Karpas-422 (cell line): Measurements from ENCODE around the gene MBP. TPM values are rescaled to one million over a fixed set of nuclear protein-coding genes. Genes with fewer than 3 reads are reported as not detected.

Experiments
- DNase-seq: peaks from one replicate; pipeline ENCODE4 v3.0.0-alpha.2; 2015
- H2AFZ ChIP-seq: fragments of 200-600 bp; sonication (generic); 2 replicates; pipeline ENCODE4 v1.6.1; 2014; ENCODE audit warnings: antibody characterized with exemption, low read length, mixed read lengths
- H3K27ac ChIP-seq: fragments of 200-600 bp; sonication (generic); 2 replicates; pipeline ENCODE4 v1.5.1; 2014; ENCODE audit warnings: mild to moderate bottlenecking, low read length, moderate library complexity
- H3K27me3 ChIP-seq: fragments of 200-600 bp; sonication (generic); 2 replicates; pipeline ENCODE4 v1.6.1; 2014; ENCODE audit warnings: low read length, mixed read lengths
- H3K36me3 ChIP-seq: fragments of 200-600 bp; sonication (generic); 2 replicates; pipeline ENCODE4 v1.6.1; 2014; ENCODE audit warnings: low read length, mixed read lengths; ENCODE audit not compliant: insufficient read depth
- H3K4me1 ChIP-seq: fragments of 200-600 bp; sonication (generic); 2 replicates; pipeline ENCODE4 v1.6.1; 2014; ENCODE audit warnings: mild to moderate bottlenecking, low read length, mixed read lengths
- H3K4me2 ChIP-seq: fragments of 200-600 bp; sonication (generic); 2 replicates; pipeline ENCODE4 v1.6.1; 2014; ENCODE audit warnings: low read length, low read depth, mild to moderate bottlenecking; ENCODE audit not compliant: poor library complexity, severe bottlenecking
- H3K4me3 ChIP-seq: fragments of 200-600 bp; sonication (generic); 2 replicates; pipeline ENCODE4 v1.5.1; 2014; ENCODE audit warnings: mild to moderate bottlenecking, antibody characterized with exemption, low read length, mixed read lengths
- H3K79me2 ChIP-seq: fragments of 200-600 bp; sonication (generic); 2 replicates; pipeline ENCODE4 v1.6.1; 2014; ENCODE audit warnings: mild to moderate bottlenecking, low read length, mixed read lengths
- H3K9ac ChIP-seq: fragments of 200-600 bp; sonication (generic); 2 replicates; pipeline ENCODE4 v1.6.0; 2014; ENCODE audit warnings: low read length
- H3K9me2 ChIP-seq: fragments of 200-600 bp; sonication (generic), shearing (Covaris generic); replicated peaks from 2 replicates; pipeline ENCODE4 v1.6.0; 2014; ENCODE audit warnings: mild to moderate bottlenecking, low read length, moderate library complexity; ENCODE audit not compliant: insufficient read depth
- H3K9me3 ChIP-seq: fragments of 300-700, 200-600 bp; sonication (generic); 2 replicates; pipeline ENCODE4 v1.6.1; 2014; ENCODE audit warnings: low read length, mixed read lengths
- H4K20me1 ChIP-seq: fragments of 200-600 bp; sonication (generic); 2 replicates; pipeline ENCODE4 v1.6.1; 2014; ENCODE audit warnings: mild to moderate bottlenecking, antibody characterized with exemption, low read length, low read depth; ENCODE audit not compliant: insufficient read depth
- total RNA-seq: library from RNA; depleted of rRNA; stranded (reverse); fragments of >200 nt; shearing (Covaris generic); gene quantifications from 2 replicates; pipeline ENCODE4 v1.2.3, GENCODE V29; 2014; ENCODE audit warnings: low replicate concordance

MBP gene
- total RNA-seq, 1 experiment from 2014 or later: 67.8 TPM

DNA sequence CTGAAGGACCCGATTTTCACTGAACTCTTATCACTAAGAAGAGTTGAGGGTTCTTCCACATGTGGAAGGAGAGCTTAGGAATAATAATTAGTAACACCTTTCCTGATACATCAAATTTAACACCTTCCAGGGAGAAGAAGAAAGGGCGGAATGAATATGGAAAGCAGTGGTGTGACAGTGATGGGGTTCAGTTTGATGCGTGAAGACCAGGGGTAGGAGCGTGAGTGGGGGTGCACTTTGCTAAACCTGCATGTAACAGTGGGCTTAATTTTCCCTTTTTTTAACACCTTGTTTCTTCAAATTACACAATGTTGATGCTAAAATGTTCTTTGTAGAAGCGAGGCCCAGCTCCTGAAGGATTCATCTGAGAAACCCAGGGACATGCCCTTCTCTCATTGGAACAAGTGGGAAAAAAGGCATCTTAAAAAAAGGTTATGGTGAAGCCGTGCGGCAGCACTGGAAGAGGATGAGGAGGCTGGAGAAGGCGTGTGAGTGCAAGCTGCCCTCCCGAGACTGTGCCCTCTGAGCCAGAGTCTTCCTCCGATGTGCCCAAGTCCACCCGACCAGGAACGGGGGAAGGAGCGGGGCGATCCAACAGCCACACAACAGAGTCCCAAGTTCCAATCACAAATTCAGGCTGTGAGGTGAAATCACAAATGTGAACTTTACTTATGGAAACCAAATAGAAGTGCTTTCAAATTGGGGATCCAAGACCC, 80.8 kb downstream of the MBP start:
- Histone ChIP-seq H3K4me1 (peaks cover 89% of the 10 kb centered on the region), H3K9me3 (no peaks in the 10 kb centered on the region), H3K4me2 (peak overlapping the region; percentile 85), H3K9me2 (no peaks in the 10 kb centered on the region), H3K9ac (peak overlapping the region; percentile 71), H3K27me3 (no peaks in the 10 kb centered on the region), H2AFZ (no peak overlapping the region), H4K20me1 (no peaks in the 10 kb centered on the region), H3K4me3 (peak overlapping the region; percentile 7; the same call in 1 of the 2 replicates), H3K27ac (peak overlapping the region; percentile 97), H3K36me3 (peaks cover 14% of the 10 kb centered on the region), H3K79me2 (peaks cover 12% of the 10 kb centered on the region)
- peak; percentile 62 for DNase-seq

DNA sequence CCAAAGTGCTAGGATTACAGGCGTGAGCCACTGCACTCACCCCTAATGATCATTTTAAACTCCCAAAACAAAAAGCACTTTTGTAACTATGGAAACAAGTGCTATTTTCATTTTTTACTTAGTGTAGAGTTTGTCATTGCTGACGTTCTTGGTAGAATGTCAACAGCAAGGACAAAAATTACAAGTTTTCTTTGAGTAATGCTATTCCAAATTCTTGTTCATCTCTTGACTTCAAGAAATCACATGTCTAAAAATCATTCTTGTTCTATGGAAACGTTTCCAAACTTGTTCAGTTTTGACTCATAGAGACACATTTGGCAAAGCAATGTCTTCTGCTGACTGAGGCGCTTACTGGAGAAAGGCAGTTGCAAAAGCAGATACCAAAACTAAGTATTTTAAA, 82.6 kb downstream of the MBP start:
- Histone ChIP-seq H3K36me3 (peaks cover 15% of the 10 kb centered on the region), H2AFZ (no peak overlapping the region), H3K4me3 (no peak overlapping the region), H3K9ac (no peak overlapping the region), H3K27ac (peak overlapping the region; percentile 97), H3K4me1 (peaks cover 89% of the 10 kb centered on the region), H3K9me3 (no peaks in the 10 kb centered on the region), H3K4me2 (no peak overlapping the region), H3K27me3 (no peaks in the 10 kb centered on the region), H4K20me1 (no peaks in the 10 kb centered on the region), H3K79me2 (peaks cover 9% of the 10 kb centered on the region), H3K9me2 (no peaks in the 10 kb centered on the region)
- DNase-seq: peak; percentile 63

DNA sequence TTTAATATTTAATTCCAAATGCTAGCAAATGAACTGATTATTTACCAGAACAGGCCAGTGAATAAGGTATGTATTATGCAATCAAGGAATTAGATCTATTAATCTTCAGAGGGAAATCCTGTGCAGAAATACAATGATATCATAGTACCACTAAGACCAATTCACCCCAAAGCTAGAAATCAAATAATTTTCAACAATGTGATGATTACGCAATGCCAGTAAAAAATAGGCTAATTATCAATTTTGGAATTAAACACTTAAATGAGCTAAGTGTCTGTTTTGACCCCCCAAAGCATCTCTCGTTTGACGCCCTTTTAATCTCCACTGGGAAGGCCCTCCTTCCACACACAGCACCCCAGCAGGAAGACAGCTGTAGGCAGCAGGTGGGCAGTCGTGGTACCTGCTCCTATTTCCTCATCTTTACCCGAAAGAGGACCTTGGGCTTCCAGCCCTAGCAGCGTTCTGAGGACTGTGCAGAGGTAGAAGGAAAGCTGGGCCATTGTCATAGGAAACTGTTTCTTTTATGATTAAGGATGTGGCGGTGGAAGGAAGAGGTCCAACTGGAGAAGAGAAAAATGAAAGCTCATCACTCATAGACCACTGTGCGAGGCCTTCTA, 84.7 kb downstream of the MBP start:
- Histone ChIP-seq H4K20me1 (no peaks in the 10 kb centered on the region), H3K4me2 (peak overlapping the region; percentile 2), H3K79me2 (peaks cover 24% of the 10 kb centered on the region), H3K27me3 (no peaks in the 10 kb centered on the region), H3K27ac (peak overlapping the region; percentile 99), H3K9me3 (no peaks in the 10 kb centered on the region; the same call in 1 of the 2 replicates), H3K9ac (no peak overlapping the region), H3K4me1 (peaks cover 89% of the 10 kb centered on the region), H2AFZ (no peak overlapping the region), H3K36me3 (peaks cover 32% of the 10 kb centered on the region), H3K9me2 (no peaks in the 10 kb centered on the region), H3K4me3 (no peak overlapping the region)
- peak; percentile 62 for DNase-seq

DNA sequence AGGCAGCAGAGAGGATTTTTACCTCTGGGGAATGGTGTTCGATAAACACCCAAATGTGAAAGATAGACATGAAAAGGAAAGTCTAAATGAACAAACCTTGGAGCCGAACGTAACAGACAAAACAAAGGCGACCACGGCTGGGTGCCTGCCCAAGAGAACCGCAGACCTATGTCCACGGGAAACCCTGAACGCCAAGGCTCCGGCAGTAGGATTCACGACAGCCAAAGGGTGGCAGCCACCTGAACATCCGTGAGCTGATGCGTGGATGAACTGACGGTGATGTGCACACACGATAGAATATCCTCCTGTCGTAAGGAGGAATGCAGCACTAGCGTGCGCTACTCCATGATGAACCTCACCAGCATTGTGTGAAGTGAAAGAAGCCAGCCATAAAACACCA, 85.6 kb downstream of the MBP start:
- Histone ChIP-seq H3K4me1 (peaks cover 85% of the 10 kb centered on the region), H3K4me3 (no peak overlapping the region), H3K36me3 (peaks cover 41% of the 10 kb centered on the region), H3K27ac (peak overlapping the region; percentile 99), H3K9me2 (no peaks in the 10 kb centered on the region), H3K4me2 (peak overlapping the region; percentile 74), H3K79me2 (peaks cover 27% of the 10 kb centered on the region), H3K9me3 (peaks cover 9% of the 10 kb centered on the region; the same call in 1 of the 2 replicates), H2AFZ (no peak overlapping the region), H4K20me1 (no peaks in the 10 kb centered on the region), H3K27me3 (no peaks in the 10 kb centered on the region), H3K9ac (peak overlapping the region; percentile 67; the same call in 1 of the 2 replicates)
- DNase-seq: no peak

DNA sequence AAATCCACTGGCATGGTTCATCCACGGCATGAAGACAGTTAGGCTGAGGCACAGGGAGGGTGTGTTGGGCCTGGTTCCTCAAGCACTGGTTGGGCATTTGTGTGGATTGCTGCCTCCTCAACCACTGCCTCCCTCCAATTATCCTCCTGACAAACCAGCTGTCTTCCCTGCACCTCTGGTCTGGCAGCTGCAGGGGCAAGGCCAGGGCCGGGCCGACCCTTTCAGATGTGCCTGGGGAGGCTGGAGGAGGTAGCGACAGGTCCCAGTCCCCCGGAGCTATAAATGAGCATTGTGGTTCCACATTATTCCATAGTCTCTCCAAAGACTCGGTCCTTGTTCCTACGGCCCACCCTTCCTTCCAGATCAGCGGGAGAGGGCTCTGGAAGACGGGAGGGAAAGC, 86.2 kb downstream of the MBP start:
- H3K36me3 ChIP-seq: peaks cover 43% of the 10 kb centered on the region
- H3K4me2 ChIP-seq: peak overlapping the region; percentile 74
- peak overlapping the region; percentile 50; the same call in 1 of the 2 replicates for H3K4me3 ChIP-seq
- H3K27ac ChIP-seq: peak overlapping the region; percentile 99
- H3K9me3 ChIP-seq: peaks cover 11% of the 10 kb centered on the region; the same call in 1 of the 2 replicates
- no peaks in the 10 kb centered on the region for H4K20me1 ChIP-seq
- H3K27me3 ChIP-seq: no peaks in the 10 kb centered on the region
- peak overlapping the region; percentile 67; the same call in 1 of the 2 replicates for H3K9ac ChIP-seq
- H3K9me2 ChIP-seq: no peaks in the 10 kb centered on the region
- peaks cover 79% of the 10 kb centered on the region for H3K4me1 ChIP-seq
- peaks cover 26% of the 10 kb centered on the region for H3K79me2 ChIP-seq
- no peak overlapping the region for H2AFZ ChIP-seq
- peak; percentile 56 for DNase-seq

DNA sequence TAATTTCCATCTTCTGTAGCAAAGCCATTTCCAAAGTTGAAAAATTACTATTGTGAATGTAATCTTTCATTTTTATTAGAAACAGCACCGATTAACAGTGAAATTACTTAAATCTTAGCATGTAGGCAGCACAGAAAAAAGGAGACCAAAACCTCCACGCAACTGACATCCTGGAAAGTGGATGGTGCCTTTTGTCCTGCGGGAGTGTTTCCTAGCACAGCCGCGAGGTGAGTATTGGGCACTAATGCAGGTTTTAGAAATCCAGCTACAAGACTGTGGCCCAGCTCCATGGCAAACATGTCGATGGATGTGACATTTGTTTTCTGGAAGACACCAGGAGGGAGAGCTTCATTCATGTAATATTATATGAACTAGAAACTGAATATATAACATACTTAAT, 86.9 kb downstream of the MBP start:
- peaks cover 11% of the 10 kb centered on the region; the same call in 1 of the 2 replicates for H3K9me3 ChIP-seq
- DNase-seq: peak; percentile 79
- no peaks in the 10 kb centered on the region for H3K9me2 ChIP-seq
- peaks cover 26% of the 10 kb centered on the region for H3K79me2 ChIP-seq
- H3K9ac ChIP-seq: peak overlapping the region; percentile 67
- peak overlapping the region; percentile 99 for H3K27ac ChIP-seq
- H4K20me1 ChIP-seq: no peaks in the 10 kb centered on the region
- no peaks in the 10 kb centered on the region for H3K27me3 ChIP-seq
- H3K36me3 ChIP-seq: peaks cover 43% of the 10 kb centered on the region
- no peak overlapping the region for H2AFZ ChIP-seq
- peaks cover 72% of the 10 kb centered on the region for H3K4me1 ChIP-seq
- peak overlapping the region; percentile 74 for H3K4me2 ChIP-seq
- H3K4me3 ChIP-seq: peak overlapping the region; percentile 50

DNA sequence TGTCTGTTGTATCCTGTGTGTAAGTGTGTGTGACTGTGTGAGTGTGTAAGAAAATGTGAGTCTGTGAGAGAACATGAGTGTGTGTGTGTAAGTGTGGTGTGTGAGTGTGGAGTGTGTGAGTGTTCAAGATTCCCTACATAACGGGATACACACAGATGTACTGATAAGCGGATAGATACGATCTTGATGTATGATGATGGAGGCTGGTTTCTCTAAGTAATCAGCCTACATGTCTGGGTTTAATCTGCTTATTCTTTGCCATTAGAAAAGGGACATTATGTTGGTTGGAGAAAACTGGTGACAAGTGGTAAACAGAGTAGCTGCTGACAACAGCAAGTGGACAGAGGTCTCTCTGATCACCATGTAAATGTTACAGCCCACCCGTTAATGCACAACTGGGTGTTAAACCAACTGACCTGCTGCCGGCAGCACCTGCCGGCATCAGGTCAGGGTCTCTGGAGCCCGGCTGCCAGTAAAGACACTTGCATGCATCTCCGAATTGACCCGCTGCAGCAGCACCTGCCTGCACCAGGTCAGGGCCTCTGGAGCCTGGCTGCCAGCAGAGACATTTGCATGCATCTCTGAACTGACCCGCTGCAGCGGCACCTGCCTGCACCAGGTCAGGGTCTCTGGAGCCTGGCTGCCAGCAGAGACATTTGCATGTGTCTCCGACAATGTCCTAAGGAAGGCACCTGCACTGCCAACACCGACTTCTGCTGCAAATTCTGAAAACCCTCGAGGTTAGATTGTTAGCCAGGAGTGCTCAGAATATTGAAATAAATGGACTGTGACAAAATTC, 87.5 kb downstream of the MBP start:
- Histone ChIP-seq H3K4me1 (peaks cover 66% of the 10 kb centered on the region), H3K4me3 (peak overlapping the region; percentile 50), H3K9me2 (no peaks in the 10 kb centered on the region), H3K27me3 (no peaks in the 10 kb centered on the region), H3K9ac (peak overlapping the region; percentile 67), H3K27ac (peak overlapping the region; percentile 99), H3K79me2 (peaks cover 26% of the 10 kb centered on the region), H4K20me1 (no peaks in the 10 kb centered on the region), H2AFZ (no peak overlapping the region), H3K9me3 (peaks cover 11% of the 10 kb centered on the region; the same call in 1 of the 2 replicates), H3K36me3 (peaks cover 43% of the 10 kb centered on the region), H3K4me2 (peak overlapping the region; percentile 74)
- peak; percentile 99 for DNase-seq
